Measurements from ENCODE around the gene BRSK1. TPM values are rescaled to one million over a fixed set of nuclear protein-coding genes. Genes with fewer than 3 reads are reported as not detected.
A peak's percentile ranks its signal among the peaks of the same experiment; 100 is the strongest.
"Not testable (repeated sequence)": the region's sequence is repeated elsewhere in the genome, so short reads cannot be mapped to it uniquely, and the experiment has no call there.

Gene BRSK1
- total and polyA plus RNA-seq, 8 donors, result 1.5 to 67.7 (median 5.4) TPM; not detected in 2

- H3K9me3 ChIP-seq, result no peaks in the 10 kb centered on the region
- peak within 1 kb of the TSS in 2 of 5 donors; percentile 20 to 51 for H3K27ac ChIP-seq
- TF ChIP-seq POLR2A (IDR thresholded peaks at IDR 0.05) (no peak), EP300 (IDR thresholded peaks at IDR 0.05) (no peak), CTCF (IDR thresholded peaks at IDR 0.05) (no peak), POLR2AphosphoS5 (IDR thresholded peaks at IDR 0.05) (no peak)
- peaks cover 0 to 20% (median 0%) of the 10 kb centered on the region in 4 donors for H3K4me1 ChIP-seq
- intact Hi-C loops (cut with DNase I; ENCODE audit: low total_unique reads), result no loop called here
- WGBS, 5 donors, result 71 to 84% (median 78%) methylated on average over 12 to 14 of the region's 14 CpGs
- H3K27me3 ChIP-seq, result peaks cover 0 to 23% (median 1%) of the 10 kb centered on the region in 3 donors
- H3K36me3 ChIP-seq, result no peaks in the 10 kb centered on the region
- no peak within 1 kb of the TSS for H3K4me3 ChIP-seq
- peak in 1 of 2 donors; percentile 12 for DNase-seq
Measured at GRCh38 chr19:55325172-55325571, 41.4 kb downstream of the BRSK1 start, which contains the start of gene TMEM150B. TSS of gene TMEM150B (minus strand) at chr19:55325341. CDS start at chr19:55321036, 4,305 bp downstream.

DNA sequence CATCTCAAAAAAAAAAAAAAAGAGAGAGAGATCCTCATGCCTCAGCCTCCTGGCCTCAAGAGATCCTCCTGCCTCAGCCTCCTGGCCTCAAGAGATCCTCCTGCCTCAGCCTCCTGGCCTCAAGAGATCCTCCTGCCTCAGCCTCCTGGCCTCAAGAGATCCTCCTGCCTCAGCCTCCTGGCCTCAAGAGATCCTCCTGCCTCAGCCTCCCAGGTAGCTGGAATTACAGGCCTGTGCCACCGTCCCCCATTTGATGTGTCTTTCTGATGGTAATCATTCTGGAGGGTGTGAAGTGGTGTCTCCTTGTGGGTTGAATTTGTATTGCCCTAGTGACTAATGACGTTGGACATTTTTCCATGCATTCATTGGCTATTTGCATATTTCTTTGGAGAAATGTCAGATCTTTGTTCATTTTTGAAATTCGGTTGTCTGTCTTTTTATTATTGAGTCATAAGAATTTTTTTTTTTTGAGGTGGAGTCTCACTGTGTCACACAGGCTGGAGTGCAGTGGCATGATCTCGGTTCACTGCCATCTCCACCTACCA is 45.0 kb downstream of the BRSK1 start:
- DNase-seq, result peak in 1 of 2 donors; percentile 3
- H3K27me3 ChIP-seq, result peaks cover 0 to 15% (median 0%) of the 10 kb centered on the region in 3 donors
- H3K9me3 ChIP-seq; H3K36me3 ChIP-seq; H3K27ac ChIP-seq; intact Hi-C loops (cut with DNase I; ENCODE audit: low total_unique reads); H3K4me1 ChIP-seq; H3K4me3 ChIP-seq: not testable (repeated sequence)
- WGBS, 5 donors, result 75 to 88% (median 79%) methylated on average over 4 of the region's 4 CpGs

GRCh38 chr19:55329791-55330190 is 46.0 kb downstream of the BRSK1 start:
- intact Hi-C loops (cut with DNase I; ENCODE audit: low total_unique reads); H3K27ac ChIP-seq; H3K4me3 ChIP-seq; H3K4me1 ChIP-seq; H3K36me3 ChIP-seq; H3K9me3 ChIP-seq; DNase-seq: not testable (repeated sequence)
- 82 to 90% (median 88%) methylated on average over 6 of the region's 6 CpGs for WGBS, 5 donors
- peaks cover 0 to 25% (median 0%) of the 10 kb centered on the region in 3 donors for H3K27me3 ChIP-seq

DNA sequence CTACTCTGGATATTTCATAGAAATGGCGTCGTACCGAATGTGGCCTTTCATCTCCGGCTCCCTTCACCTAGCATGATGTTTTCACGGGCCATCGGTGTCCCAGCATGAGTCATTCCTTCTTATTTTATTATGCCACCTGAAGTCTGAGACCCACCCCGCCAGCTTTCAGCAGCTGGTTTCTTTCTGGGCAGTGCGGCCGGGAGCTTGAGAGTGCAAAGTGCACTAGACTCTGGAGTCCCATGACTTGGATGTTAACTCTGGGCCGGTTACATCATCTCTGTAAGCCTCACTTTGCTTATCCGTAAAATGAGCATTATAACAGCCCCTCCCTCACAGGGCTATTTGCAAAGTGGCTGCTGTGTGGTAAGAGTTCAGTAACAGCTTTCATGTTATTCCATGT is 50.1 kb downstream of the BRSK1 start:
- Histone ChIP-seq H3K9me3 (no peaks in the 10 kb centered on the region), H3K27me3 (peaks cover 0 to 29% (median 0%) of the 10 kb centered on the region in 3 donors), H3K36me3 (no peaks in the 10 kb centered on the region), H3K4me1 (peaks cover 0 to 8% (median 6%) of the 10 kb centered on the region in 4 donors), H3K27ac (no peak overlapping the region), H3K4me3 (no peak overlapping the region)
- TF ChIP-seq EP300 (IDR thresholded peaks at IDR 0.05) (no peak), POLR2A (IDR thresholded peaks at IDR 0.05) (no peak), CTCF (IDR thresholded peaks at IDR 0.05) (no peak), POLR2AphosphoS5 (IDR thresholded peaks at IDR 0.05) (no peak)
- WGBS, 5 donors, result 54 to 68% (median 62%) methylated on average over 11 of the region's 11 CpGs
- intact Hi-C loops (cut with DNase I; ENCODE audit: low total_unique reads), result no loop called here
- DNase-seq, result peak; percentile 60 to 83

DNA sequence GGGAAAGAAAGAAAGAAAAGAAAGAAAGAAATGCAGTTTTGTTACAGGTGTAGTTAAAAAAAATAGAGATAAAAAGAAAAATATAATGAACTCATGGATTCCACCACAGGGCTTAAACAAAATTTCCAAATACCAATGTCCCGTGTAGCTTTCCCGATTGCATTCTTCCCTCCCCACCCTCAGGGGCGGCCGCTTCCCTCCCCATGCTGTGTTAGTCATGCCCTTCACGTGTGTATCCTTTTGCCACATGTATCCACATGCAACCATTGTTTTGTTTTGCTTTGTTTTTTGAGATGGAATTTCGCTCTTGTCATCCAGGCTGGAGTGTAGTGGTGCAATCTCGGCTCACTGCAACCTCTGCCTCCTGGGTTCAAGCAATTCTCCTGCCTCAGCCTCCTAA is 52.3 kb downstream of the BRSK1 start:
- Histone ChIP-seq H3K9me3 (no peaks in the 10 kb centered on the region), H3K36me3 (no peaks in the 10 kb centered on the region)
- no peak for DNase-seq

More for the DNA sequence above, 52.3 kb downstream of the BRSK1 start:
- Histone ChIP-seq H3K4me3 (no peak overlapping the region), H3K4me1 (peaks cover 11 to 25% (median 22%) of the 10 kb centered on the region in 4 donors), H3K27ac (no peak overlapping the region), H3K27me3 (peaks cover 0 to 26% (median 0%) of the 10 kb centered on the region in 3 donors)
- TF ChIP-seq CTCF (IDR thresholded peaks at IDR 0.05) (no peak), POLR2AphosphoS5 (IDR thresholded peaks at IDR 0.05) (no peak), POLR2A (IDR thresholded peaks at IDR 0.05) (no peak), EP300 (IDR thresholded peaks at IDR 0.05) (no peak)
- intact Hi-C loops (cut with DNase I; ENCODE audit: low total_unique reads), result no loop called here
- WGBS, 5 donors, result 77 to 80% (median 79%) methylated on average over 7 of the region's 7 CpGs

All from stomach (tissue), 9 donors.